Lung (tissue), 12 donors: Measurements from ENCODE around the gene TUFT1. TPM values are rescaled to one million over a fixed set of nuclear protein-coding genes. Genes with fewer than 3 reads are reported as not detected.

Experiments used
- ATAC-seq: fragments of 200-7000 bp; cut with Tn5 transposase; one replicate; pipeline ENCODE4 v1.9.1; 2020; ENCODE audit warnings: moderate number of reproducible peaks; ENCODE audit not compliant: insufficient read depth, low FRiP score
- DNase-seq, 3 donors: peaks; one replicate each; pipeline ENCODE4 v3.0.0-alpha.2; 2013 to 2017
- H3K27ac ChIP-seq, 2 donors: one replicate each; pipeline ENCODE4 v1.5.1; 2013; ENCODE audit warnings: mild to moderate bottlenecking in 2 of 2, moderate library complexity in 2 of 2, control low read depth in 1 of 2, inconsistent platforms in 1 of 2, low read depth in 1 of 2, low read length in 1 of 2
- H3K27me3 ChIP-seq, 3 donors: one replicate each; pipeline ENCODE4 v1.5.1; 2013; ENCODE audit warnings: low read length in 2 of 3; ENCODE audit not compliant: control insufficient read depth in 3 of 3, insufficient read depth in 3 of 3
- H3K36me3 ChIP-seq, 4 donors: one replicate each; pipeline ENCODE4 v1.5.1; 2013; ENCODE audit warnings: low read length in 4 of 4, mild to moderate bottlenecking in 1 of 4, moderate library complexity in 1 of 4; ENCODE audit not compliant: control insufficient read depth in 4 of 4, insufficient read depth in 4 of 4
- H3K4me1 ChIP-seq, 5 donors: one replicate each; pipeline ENCODE4 v1.5.1; 2013; ENCODE audit warnings: low read length in 5 of 5, mild to moderate bottlenecking in 2 of 5, moderate library complexity in 1 of 5; ENCODE audit not compliant: control insufficient read depth in 5 of 5, insufficient read depth in 5 of 5
- H3K4me3 ChIP-seq: one replicate; pipeline ENCODE4 v1.5.1; 2013; ENCODE audit warnings: mild to moderate bottlenecking, control low read depth, moderate library complexity
- H3K9ac ChIP-seq, 2 donors: one replicate each; pipeline ENCODE4 v1.5.1; 2013; ENCODE audit warnings: low read length in 2 of 2, control low read depth in 1 of 2; ENCODE audit not compliant: insufficient read depth in 1 of 2
- H3K9me3 ChIP-seq, 4 donors: one replicate each; pipeline ENCODE4 v1.5.1; 2013; ENCODE audit warnings: low read length in 3 of 4, mild to moderate bottlenecking in 1 of 4, moderate library complexity in 1 of 4; ENCODE audit not compliant: control insufficient read depth in 4 of 4, insufficient read depth in 3 of 4
- CTCF ChIP-seq: IDR thresholded peaks from 2 replicates; pipeline ENCODE4 v1.5.1; 2012; ENCODE audit warnings: mild to moderate bottlenecking; ENCODE audit errors: control extremely low read depth, extremely low read depth
- WGBS, 2 donors: extraction: QIAGEN DNeasy Blood & Tissue Kit; methylation state at CpG; one replicate each; pipeline ENCODE4 v1.1.7; 2013; 5-methylcytosine and 5-hydroxymethylcytosine counted together
- polyA plus RNA-seq, 2 donors: library from polyadenylated mRNA; stranded (reverse); fragments of 200-250 nt; gene quantifications; one replicate each; pipeline ENCODE4 v1.2.1, GENCODE V29; 2013
- total RNA-seq, 2 donors: library from RNA; depleted of rRNA in 1 of 2; stranded (reverse); fragments of >200 nt in 1 of 2; gene quantifications; one replicate each; pipeline ENCODE4 v1.2.1, GENCODE V29; 2014 to 2021
- donor health status: control.
- donor health status: control.
- donor health status: Bipolar disorder and iron deficiency.
- donor health status: healthy.
- donor health status: DM: yes; HTN: yes; CAD: no.

Gene TUFT1
- total and polyA plus RNA-seq, 4 donors: 5.6 to 13.9 (median 7.7) TPM

GRCh38 chr1:151563376-151563775 lies 23.3 kb downstream of the TUFT1 start:
- H3K27me3 ChIP-seq: no peaks in the 10 kb centered on the region
- no peak overlapping the region for H3K9ac ChIP-seq
- 49 to 92% methylated on average over 2 of the region's 2 CpGs for WGBS, 2 donors

DNA sequence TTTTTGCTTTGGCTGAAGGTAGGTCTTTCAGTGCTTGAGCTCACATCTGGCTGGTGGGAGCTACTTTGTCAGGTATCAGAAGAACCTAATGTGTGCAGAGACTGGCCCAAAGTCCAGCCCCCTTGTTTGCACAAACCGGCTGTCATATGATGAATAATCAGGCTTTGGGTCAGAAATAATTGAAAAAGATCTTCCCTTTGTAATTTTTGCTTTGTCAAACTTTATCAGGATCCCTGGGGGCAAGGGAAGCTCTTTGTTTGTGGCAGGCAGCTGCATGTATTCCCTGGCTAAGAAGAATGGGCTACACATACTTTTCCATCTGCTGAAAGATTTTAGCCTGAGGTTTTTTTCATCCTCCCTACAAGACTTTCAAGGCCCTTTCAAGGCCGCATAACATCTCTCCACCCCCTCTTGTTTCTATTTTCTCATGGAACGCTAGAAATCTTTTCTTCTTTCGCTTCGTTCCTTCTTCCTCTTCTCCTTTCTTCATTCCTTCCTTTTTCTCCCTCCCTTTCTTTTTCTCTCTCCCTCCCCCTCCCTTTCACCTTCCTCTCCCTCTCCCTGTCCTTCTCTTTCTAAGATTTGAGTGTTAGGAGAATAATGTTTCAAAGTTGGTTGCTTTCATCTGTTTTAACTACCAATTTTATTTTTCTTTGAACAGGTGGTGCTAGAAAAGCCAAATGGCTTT lies 25.5 kb downstream of the TUFT1 start:
- no peak overlapping the region for H3K9ac ChIP-seq
- no peak for TF ChIP-seq CTCF
- DNase-seq (no peak), ATAC-seq (no peak)
- H3K4me1 ChIP-seq: no peaks in the 10 kb centered on the region
- no peak overlapping the region for H3K4me3 ChIP-seq
- H3K36me3 ChIP-seq: peaks cover 0 to 9% (median 0%) of the 10 kb centered on the region in 4 donors
- H3K9me3 ChIP-seq: no peaks in the 10 kb centered on the region
- H3K27me3 ChIP-seq: no peaks in the 10 kb centered on the region
- H3K27ac ChIP-seq: no peak overlapping the region
- 73 to 76% methylated on average over 5 of the region's 5 CpGs for WGBS, 2 donors

More at GRCh38 chr1:151563376-151563775, 23.3 kb downstream of the TUFT1 start:
- DNase-seq: no peak
- no peak overlapping the region for H3K27ac ChIP-seq
- H3K36me3 ChIP-seq: peaks cover 0 to 7% (median 0%) of the 10 kb centered on the region in 4 donors
- no peak for ATAC-seq
- no peak for TF ChIP-seq CTCF
- H3K4me1 ChIP-seq: no peaks in the 10 kb centered on the region
- H3K4me3 ChIP-seq: no peak overlapping the region
- no peaks in the 10 kb centered on the region for H3K9me3 ChIP-seq

GRCh38 chr1:151568626-151569088 lies 28.5 kb downstream of the TUFT1 start:
- no peak for ATAC-seq

More at GRCh38 chr1:151568626-151569088, 28.5 kb downstream of the TUFT1 start:
- no peak overlapping the region for H3K9ac ChIP-seq
- no peak overlapping the region for H3K27ac ChIP-seq
- peaks cover 0 to 9% (median 0%) of the 10 kb centered on the region in 4 donors for H3K36me3 ChIP-seq
- H3K9me3 ChIP-seq: no peaks in the 10 kb centered on the region
- H3K4me3 ChIP-seq: no peak overlapping the region
- DNase-seq: no peak
- no peak for TF ChIP-seq CTCF
- no peaks in the 10 kb centered on the region for H3K4me1 ChIP-seq
- 85 to 86% methylated on average over 3 of the region's 3 CpGs for WGBS, 2 donors
- H3K27me3 ChIP-seq: no peaks in the 10 kb centered on the region
